Islet precursor cell (in vitro differentiated cells): Measurements from ENCODE around the gene HCN4.
A peak's percentile ranks its signal among the peaks of the same experiment; 100 is the strongest.

Experiments
- DNase-seq: peaks from one replicate; pipeline ENCODE4 v3.0.0-alpha.2; 2018

HCN4 gene

DNA sequence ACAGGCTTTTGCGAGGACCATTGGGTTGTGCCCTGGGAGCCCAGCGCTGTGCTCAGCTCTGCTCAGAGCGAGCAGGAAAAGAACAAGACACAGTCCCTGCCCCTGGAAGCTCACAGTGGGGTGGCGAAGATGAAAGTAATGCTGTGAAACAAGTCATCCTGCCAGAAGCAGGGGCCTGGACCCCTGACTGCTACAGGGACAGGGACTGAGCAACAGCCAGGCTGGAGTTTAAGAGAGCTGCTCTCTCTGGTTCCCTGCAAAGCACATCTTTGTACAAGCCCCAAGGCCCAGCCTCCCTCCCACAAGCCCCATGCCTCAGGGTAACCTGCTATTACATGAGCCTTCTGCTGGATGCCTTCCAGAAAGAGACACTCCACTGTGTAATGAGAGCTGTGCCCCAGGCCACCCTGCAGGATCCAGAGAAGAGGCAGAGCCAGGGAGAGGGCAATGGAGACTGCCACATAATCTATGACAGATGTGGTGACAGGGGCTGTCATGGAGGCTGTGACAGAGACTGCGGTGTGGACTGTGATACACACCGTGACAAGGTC is 7.1 kb upstream of the HCN4 start:
- DNase-seq: peak; percentile 73

DNA sequence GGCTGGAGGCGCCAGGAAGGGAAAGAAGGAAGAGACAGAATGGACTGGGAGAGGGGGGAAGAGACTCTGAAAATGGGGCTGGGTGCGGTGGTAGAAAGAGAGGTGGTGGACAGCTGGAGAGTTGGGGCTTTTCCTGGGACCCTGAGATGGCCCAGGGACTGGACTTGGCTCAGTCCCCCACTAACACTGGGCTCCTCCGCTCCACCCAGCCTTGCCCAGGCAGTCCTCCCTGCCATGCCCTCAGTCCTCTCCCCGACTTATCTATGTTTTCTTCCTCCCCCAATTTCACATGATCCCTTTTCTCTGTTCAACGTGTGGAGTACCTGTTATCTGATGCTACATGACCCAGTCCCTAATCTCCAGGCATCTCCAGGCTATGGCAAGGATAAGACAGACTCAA is 6.3 kb upstream of the HCN4 start:
- no peak for DNase-seq

DNA sequence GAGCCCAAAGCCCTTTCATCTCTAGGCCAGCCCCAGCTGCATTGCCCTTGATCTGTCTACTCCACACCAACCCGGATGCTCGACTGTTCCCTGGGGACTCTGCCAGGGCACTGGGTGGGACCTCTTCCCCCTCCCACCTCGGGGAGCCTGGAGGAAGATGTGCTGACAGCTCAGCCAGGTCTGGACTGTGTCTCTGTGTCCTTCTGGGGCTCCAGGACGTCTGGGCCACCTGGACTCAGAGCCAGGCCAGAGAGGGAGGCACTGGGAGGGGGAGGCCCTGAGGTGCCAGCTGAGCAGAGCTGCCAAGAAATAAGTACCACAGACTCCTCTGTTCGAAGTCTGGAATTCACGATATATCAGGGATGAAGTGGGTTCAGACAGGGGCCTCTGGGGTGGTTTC is 5.8 kb upstream of the HCN4 start:
- DNase-seq: no peak

DNA sequence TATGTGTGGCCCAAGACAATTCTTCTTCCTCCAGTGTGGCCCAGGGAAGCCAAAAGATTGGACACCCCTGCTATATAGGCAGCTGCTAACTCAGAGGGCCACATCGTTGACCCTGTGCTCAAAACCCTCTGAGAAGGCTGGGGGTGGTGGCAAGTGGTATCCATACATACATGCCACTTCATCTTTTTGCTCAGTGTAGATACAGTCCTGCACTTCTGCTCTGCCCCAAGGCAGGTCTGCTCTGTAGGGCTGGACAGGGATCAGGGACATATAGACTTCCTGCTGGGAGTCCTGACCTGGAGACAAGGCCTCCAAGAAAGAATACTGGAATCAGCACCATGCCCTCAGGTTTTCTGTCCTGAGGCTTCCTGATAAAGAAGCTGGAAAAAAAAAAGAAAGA is 4.5 kb upstream of the HCN4 start:
- DNase-seq: no peak

DNA sequence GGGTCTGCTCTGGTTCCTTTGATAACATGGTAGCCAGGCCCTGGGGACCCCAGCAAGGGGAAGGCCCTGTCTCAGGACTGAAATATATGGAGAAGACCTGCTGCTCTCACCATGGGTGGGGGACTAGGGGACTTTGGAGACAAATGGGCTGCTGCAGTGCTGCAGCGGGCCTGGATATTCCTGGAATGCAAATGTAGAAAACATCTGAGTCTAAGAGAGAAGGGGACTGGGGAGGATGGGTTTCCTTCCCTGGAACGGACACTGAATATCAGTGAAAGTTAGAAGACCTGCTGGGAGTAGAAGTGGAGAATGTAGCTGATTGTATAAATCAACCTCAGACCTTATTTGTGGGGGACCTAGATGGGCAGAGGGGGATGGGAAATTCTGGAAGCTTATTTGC is 3.1 kb upstream of the HCN4 start:
- DNase-seq: no peak

DNA sequence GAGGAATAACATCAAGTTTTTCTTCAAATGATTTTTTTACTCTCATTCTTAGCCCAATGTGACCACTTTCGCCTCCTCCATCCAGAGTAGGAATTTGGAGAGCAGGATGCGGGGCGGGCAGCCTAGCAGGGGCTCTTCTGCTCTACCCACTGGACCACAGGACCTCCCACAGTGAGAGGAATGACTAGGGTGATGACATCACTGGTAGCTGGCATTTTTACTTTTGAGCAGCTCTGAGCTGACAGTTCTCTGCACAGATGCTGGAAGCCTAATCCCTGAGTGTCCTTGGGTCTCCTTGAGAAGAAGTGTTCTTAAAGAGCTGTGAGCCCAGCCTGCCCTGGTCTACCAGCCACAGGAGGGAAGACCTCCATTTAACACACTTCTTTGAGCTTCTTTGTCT is 1.4 kb upstream of the HCN4 start:
- DNase-seq: no peak

DNA sequence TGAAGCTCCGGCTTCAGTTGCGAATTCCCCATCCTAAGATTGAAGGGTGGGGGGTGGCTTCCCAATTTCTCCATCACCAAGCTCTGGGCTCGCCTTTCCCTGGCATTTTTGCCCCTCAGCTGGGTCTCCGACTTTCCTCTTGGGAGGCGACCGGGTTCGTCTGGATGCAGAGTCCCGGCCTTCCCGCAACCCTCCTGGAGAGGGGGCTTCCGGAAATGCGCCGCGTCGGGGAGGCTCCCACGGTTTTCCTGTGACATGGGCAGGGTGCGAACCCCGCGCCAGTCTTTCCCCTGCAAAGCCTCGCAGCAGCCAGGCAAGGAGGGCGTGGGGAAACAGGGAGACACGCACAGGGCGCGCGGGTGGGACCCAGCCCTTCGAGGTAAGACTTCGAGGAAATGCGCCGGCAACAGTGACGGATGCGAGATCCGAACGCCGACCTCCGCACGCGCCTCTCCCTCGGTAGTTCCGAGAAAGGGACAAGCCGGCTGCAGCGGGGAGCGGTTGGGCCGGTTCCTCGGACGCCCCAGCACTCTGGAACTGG is 466 bp upstream of the HCN4 start:
- DNase-seq: peak; percentile 56

DNA sequence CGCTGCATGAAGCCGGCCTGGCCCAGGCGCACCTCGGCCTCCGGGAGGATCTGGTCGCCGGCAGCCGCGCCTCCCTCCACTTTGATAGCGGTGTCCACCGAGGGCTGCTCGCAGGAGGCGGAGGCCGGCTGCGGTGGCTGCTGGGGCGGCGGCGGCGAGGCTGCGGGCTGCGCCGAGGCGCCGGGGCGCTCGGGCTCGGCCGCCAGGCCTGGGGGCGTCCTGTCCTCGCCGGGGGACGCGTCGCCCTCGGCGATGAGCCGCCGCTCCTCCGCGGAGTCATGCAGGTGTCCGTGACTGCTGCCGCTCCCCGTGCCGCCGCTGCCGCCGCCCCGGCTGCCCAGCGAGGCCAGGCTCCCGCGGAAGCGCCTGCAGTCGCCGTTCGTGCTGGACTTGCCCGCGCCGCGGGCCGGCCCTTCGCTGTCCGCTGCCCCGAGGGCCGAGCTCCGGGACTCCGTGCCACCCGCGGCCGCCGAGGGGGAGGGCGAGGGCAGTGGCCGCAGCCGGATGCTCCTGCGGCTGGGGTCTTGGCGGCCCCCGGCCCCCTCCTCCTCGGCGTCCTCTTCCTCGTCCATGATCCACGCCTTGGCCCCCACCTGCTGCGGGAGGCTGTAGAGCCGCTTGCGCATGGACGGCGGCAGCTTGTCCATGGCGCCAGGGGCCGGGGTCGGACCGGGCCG is 996 bp downstream of the HCN4 start:
- DNase-seq: no peak

DNA sequence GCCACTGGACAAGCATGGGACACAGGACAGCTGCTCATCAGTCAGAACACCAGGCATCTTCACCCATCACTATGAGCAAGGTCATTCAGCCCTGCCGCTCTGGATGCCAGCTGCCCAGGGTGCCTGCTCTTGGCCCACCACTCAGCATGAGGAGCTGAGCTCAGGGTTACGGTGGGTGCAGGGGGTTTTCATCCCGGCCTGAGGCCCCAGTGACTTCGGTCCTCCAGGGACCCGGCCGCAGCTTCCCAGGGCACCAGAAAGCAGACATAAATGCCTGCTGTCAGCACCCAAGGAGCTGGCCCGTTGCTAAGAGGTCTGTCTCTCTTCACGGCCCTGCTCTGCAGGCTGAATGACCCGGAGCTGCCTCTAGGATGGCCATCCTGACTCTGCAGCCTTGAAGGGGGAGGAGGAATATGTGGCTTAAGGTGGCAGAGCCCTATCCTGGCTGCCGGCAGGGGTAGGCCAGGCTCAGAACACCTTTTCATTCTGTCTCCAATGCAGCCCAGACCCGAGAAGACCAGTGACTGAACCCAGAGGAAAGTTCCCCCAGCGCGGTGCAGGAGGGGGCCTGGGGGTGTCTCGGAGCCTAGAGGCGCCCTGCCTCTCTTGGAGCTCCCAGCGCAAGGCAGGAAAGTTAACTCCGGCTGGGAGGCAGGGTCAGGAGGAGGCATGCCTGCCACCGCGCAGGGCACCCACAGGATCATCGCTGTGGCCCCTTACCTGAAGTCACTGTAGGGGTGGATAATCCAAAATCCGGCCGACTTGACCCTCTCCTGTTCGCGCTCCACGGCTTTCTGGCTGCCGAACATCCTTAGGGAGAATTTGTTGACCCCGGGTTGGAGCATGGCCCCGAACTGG is 1.8 kb downstream of the HCN4 start:
- peak; percentile 75 for DNase-seq

DNA sequence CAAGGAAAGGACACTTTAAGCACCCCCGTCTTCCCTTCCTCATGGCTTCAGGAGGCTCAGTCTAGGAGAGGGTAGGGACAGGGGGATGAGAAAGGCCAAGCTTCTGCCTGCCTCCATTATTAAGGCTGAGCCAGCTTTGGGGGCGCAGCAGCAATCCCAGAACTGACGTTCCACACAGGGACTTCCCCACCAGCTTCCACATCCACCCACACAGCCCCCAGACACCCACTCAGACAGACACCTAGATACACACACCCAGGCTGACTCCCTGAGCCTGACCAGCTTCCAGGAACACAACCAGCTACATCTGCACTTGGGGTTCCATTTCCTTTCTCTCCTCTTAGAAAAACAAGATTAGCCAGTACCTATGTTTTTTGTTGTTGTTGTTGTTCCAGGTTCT is 4.7 kb downstream of the HCN4 start:
- DNase-seq: no peak

DNA sequence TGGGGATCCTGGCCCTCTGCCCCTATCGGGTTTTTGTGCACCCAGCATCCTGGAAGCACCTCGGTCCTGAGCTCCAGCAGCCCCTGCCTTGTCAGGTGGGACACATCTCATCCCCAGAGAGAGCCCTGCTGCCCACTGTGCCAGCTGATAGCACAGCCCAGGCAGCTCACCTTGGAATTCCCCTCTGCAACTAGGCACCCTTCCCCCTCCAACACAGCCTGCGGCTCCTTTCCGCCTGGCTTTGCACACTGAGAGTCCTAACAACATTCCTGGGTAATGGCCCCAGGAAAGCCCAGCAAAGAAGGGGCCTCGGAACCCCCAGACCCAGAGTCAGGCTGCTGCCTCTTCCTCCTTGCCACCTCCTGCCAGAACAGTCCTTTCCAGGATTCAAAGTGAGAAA is 5.9 kb downstream of the HCN4 start:
- DNase-seq: no peak

DNA sequence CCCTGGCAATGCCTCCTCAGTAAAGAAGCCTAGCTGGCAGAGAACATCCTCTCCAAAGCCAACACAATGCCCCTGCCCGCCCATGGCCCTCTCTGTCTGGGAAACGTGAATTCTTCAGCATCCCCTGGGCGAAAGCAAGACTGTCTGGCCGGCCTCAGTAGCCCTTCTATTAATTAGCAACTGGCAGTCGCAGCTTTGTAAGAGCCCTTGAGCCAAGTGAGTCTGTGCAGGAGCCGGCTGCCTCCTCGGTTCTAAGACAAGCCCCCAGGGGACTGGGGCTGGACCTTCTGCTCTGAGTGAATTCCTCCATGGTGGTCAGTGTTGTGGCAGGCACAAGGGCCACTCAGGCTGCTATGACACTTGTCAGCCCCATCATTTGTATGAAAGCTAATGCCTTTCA is 7.4 kb downstream of the HCN4 start:
- DNase-seq: peak; percentile 72

DNA sequence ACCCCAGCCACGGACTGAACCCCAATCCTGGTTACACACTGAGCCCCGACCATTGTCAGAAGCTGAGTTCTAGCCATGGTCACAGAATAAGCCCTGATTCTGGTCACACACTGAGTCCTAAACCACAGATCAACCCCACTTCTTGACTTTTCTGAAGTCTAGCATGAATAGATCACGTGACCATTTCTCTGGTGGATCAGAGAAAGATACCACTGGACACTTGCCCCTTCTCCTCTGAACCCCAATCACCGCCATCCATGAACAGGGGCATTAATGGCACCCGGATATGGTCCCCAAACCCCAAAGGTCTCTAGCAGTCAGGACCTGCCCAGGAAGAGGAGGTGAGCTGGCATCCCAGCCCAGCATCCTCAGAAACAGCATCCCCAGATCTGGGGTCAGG is 9.1 kb downstream of the HCN4 start:
- DNase-seq: no peak

DNA sequence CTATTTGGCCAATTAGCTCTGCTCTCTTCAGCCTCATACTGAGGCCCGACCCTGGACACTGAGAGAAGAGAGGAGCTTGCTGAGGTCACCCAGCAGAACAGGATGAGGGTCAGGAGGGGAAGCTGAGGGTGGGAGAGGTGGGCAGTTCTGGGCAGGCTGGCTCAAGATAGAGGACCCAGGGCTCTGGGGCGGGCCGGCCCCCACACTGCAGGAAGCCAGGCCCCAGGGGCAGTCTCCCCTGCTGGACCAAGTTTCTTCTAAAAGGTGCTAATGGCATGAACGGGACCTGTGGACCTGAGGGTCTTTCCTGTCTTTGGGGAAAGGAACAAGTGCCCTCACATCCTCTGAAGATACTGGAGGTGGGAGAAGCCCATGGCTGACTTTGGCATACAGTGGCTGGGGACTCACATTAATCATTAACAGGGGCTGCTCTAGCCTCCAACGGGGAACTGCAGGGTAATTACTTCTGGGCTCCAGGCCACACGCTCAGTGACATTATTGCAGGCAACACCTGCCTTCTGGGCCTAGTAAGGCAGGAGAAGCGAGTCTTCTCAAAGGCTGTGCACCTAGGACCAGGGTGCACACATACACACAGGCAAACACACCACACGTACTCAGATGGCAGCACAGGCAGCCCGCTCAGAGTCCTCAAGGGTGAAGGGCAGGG is 10.6 kb downstream of the HCN4 start:
- DNase-seq: no peak

DNA sequence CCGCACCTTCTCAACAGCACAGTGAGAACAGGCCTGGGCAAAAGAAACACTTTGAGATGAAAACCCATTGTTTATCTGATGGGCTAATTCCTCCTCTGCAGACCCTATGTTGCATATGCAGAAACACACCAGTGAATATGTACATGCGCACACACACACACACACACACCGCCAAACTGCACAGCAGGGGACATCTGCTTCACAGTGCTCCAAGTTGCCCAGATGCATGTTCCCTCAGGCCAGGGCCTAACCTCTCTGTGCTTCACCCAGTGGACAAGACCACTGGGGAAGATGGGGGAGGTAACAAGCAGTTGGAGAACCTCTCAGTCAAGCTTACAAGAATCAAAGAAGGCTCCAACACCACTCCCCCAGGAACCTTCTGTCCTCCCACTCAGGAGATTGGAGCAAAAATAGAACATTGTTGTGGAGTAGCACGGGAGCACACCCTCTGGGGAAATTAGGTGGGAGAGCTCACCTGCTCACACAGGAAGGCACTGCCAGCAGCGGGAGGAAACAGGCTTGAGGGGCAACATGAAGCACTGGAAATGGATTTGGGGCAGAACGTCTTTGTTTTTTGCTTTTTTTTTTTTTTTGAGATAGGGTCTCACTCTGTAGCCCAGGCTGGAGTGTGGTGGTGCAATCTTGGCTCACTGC is 13.0 kb downstream of the HCN4 start:
- no peak for DNase-seq

DNA sequence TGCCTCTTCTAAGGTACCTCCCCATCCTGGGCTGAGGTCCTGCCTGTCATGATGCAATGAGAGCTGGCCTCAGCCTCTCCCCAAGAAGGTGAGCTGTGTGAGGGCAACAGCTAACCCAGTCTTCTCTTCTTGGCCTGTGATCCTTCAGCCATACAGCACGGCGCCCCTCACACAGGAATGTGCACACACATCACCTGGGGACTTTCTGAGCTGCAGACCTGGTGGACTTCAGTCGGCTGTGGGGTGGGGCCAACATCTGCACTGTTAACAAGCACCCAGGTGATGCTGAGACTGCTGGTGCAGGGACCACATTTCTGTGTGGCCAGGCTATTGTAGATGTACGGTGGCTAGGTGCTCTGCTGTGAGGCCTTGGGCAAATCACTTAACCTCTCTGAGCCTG is 14.5 kb downstream of the HCN4 start:
- no peak for DNase-seq

DNA sequence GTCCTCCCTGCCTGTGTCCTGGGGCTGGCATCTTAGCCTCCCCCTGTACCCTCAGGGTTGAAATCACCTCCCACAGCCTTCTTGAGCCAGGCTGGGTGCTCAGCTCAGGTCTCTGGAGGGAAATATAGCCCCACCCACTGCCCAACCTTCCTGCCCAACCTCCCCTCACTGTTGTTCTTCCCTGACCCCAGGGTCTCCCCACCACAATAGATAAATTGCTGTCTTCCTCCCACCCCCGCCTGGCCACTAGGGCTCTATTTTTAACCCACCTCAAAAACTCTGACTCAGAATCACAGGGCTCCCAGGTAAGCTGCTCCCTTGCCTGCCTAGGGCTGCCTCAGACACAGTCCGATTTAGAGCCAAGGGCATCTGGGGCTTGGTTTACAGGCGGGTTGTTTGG is 15.0 kb downstream of the HCN4 start:
- DNase-seq: no peak

DNA sequence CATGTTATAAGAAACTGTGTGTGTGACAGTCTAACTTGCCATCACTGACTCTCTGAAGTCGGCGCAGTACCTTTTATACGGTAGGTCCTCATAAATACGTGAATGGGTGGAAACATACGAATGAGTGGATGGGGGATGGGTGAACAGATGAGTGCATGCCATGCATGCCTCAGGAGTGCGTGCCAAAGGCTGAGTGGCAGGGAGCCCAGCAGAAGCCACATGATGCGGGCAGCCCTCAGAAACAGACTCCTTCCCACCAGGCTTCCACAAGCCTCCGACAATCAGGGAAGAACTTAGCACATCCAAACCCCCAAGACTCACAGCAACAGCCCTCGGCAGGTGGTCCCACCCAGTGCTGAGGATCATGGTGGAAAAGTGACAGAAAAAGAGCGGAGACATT is 16.7 kb downstream of the HCN4 start:
- DNase-seq: no peak

DNA sequence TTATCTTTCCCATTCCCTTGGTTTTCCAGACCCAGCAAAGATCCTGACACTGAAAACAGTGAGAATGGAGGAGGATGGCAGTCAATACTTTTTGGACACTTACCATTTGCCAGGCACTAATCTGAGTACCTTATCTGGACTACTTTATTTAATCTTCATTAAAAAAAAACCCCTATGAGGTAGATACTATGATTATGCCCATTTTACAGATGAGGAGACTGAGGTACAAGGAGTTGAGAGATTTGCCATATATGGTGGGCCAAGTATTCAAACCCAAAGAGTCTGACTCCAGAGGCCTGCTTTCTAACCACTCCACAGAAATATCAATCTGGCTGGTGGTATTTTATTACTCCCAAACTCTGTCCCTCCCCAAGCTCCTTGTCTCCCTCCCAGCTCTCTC is 19.6 kb downstream of the HCN4 start:
- no peak for DNase-seq

DNA sequence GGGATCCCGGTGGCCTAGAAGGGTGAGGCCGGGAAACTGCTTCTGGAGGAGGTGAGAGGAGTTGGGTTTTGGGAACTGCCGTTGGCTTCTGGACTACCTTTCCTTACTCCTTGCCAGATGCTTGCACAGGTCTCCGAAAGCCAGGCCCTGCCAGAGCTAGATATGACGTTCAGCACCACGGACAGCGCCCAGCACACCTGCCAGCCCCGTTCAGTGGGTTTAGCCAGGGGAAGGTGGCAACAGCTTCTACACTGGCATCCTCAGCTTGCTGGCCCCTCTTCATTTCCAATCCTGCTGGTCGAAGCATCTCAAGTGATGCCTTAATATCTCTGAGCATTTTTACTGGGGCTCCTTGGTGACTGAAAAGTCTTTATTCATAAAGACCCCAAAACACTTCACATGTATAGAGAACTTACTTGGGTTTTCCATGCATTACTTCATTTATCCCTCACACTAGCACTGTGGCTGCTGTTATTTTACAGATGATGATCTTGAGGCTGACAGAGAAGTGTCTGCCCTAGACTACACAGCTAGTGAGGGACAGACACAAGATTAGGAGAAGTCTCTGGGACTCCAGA is 21.9 kb downstream of the HCN4 start:
- DNase-seq: peak; percentile 90

DNA sequence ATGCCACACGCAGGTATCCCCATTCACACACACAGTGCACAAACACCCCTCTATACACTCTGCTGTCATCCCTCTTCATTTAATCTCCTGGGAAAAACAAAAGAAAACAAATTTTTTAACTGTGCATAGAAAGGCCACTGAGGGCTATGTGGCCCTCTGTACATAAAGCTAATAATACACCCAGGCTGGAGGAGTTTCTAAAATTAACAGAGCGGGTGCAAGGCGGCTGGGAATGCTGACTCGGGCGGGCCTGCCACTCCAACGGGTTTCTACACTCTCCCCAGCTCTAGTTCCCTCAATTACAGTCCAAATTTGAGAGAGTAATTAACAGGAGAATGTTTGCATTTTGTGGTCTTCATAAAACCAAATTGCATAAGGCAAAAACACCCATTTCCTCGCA is 23.1 kb downstream of the HCN4 start:
- no peak for DNase-seq

DNA sequence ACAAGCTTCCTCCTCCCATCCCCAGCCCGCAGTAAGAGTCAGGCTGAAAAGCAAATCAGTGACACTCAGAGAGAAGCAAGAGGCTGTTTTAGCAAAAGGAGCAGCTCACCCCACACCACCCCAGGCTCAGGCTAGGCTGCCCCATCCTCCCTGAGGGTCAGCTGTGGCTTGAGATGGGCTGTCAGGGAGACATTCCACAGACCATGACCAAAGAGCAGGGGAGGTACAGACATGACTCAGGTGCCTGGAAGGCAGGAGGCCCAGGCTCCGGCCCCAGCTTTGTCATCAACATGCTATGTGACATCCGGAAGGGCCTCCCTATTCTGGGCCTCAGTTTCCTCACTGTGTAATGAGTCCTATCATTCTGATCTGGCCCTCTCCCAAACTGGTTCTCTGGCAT is 24.7 kb downstream of the HCN4 start:
- peak; percentile 94 for DNase-seq
